ENCODE results near the gene BICC1. TPM values are rescaled to one million over a fixed set of nuclear protein-coding genes. Genes with fewer than 3 reads are reported as not detected.

Gene BICC1
- polyA plus RNA-seq, 3 donors, result 0.02 to 0.24 (median 0.14) TPM

- H3K27me3 ChIP-seq (ENCODE audit: control insufficient read depth in 2 of 2, insufficient read depth in 2 of 2, low read length in 2 of 2), result no peaks in the 10 kb centered on the region
- intact Hi-C loops (cut with micrococcal nuclease), result no loop called here
- DNase-seq, result no peak
- 100% methylated on average over 5 of the region's 7 CpGs for WGBS (ENCODE audit: insufficient coverage)
- no peak for TF ChIP-seq CTCF (IDR thresholded peaks at IDR 0.05)
- no peaks in the 10 kb centered on the region for H3K4me1 Mint-ChIP-seq
- no peak overlapping the region for H3K4me2 ChIP-seq (replicated peaks; ENCODE audit: extremely low read depth, low read length, poor library complexity, severe bottlenecking)
- no peak overlapping the region for H3K9ac ChIP-seq (ENCODE audit: insufficient read depth, low read length, poor library complexity, severe bottlenecking)
- H3K36me3 Mint-ChIP-seq, result no peaks in the 10 kb centered on the region
- no peaks in the 10 kb centered on the region for H4K20me1 ChIP-seq (ENCODE audit: insufficient read depth, low read length)
- H3K79me2 ChIP-seq (ENCODE audit: insufficient read depth, low read length), result no peaks in the 10 kb centered on the region
- peaks cover 0 to 6% (median 0%) of the 10 kb centered on the region in 7 donors for H3K9me3 Mint-ChIP-seq
- no peak overlapping the region for H3K27ac ChIP-seq (ENCODE audit: low read depth in 1 of 2, low read length in 2 of 2)
- no peak overlapping the region for H3K4me3 Mint-ChIP-seq
- no peak overlapping the region for H3K27ac Mint-ChIP-seq
- no peaks in the 10 kb centered on the region for H3K36me3 ChIP-seq (replicated peaks in 1 of 2; ENCODE audit: control insufficient read depth in 1 of 2, insufficient read depth in 2 of 2, low read length in 2 of 2)
- H3K9me3 ChIP-seq (replicated peaks in 1 of 2; ENCODE audit: control insufficient read depth in 1 of 2, insufficient read depth in 1 of 2, low read length in 2 of 2), result peaks cover 0 to 4% of the 10 kb centered on the region in 2 donors
- no peaks in the 10 kb centered on the region for H3K4me1 ChIP-seq (ENCODE audit: control insufficient read depth in 1 of 2, insufficient read depth in 2 of 2, low read length in 2 of 2)
- no peak overlapping the region for H2AFZ ChIP-seq (ENCODE audit: insufficient read depth, low read depth, low read length, poor library complexity, severe bottlenecking)
- no peak overlapping the region for H3K4me3 ChIP-seq (replicated peaks in 1 of 3; ENCODE audit: low read depth in 2 of 3, low read length in 3 of 3)
- H3K27me3 Mint-ChIP-seq (ENCODE audit: low read depth in 3 of 3), result peaks cover 0 to 1% (median 0%) of the 10 kb centered on the region in 3 donors
Observed at GRCh38 chr10:58621379-58622077, 108.9 kb downstream of the BICC1 start.

GRCh38 chr10:58622246-58622645 is 109.6 kb downstream of the BICC1 start:
- Histone ChIP-seq H3K9me3 (replicated peaks in 1 of 2; ENCODE audit: control insufficient read depth in 1 of 2, insufficient read depth in 1 of 2, low read length in 2 of 2) (peaks cover 0 to under 1% of the 10 kb centered on the region in 2 donors), H3K9ac (ENCODE audit: insufficient read depth, low read length, poor library complexity, severe bottlenecking) (no peak overlapping the region), H2AFZ (ENCODE audit: insufficient read depth, low read depth, low read length, poor library complexity, severe bottlenecking) (no peak overlapping the region), H3K4me3 (replicated peaks in 1 of 3; ENCODE audit: low read depth in 2 of 3, low read length in 3 of 3) (no peak overlapping the region), H3K79me2 (ENCODE audit: insufficient read depth, low read length) (no peaks in the 10 kb centered on the region), H3K27ac (ENCODE audit: low read depth in 1 of 2, low read length in 2 of 2) (no peak overlapping the region), H3K4me2 (replicated peaks; ENCODE audit: extremely low read depth, low read length, poor library complexity, severe bottlenecking) (no peak overlapping the region), H3K4me1 (ENCODE audit: control insufficient read depth in 1 of 2, insufficient read depth in 2 of 2, low read length in 2 of 2) (no peaks in the 10 kb centered on the region), H3K36me3 (replicated peaks in 1 of 2; ENCODE audit: control insufficient read depth in 1 of 2, insufficient read depth in 2 of 2, low read length in 2 of 2) (no peaks in the 10 kb centered on the region), H3K27me3 (ENCODE audit: control insufficient read depth in 2 of 2, insufficient read depth in 2 of 2, low read length in 2 of 2) (no peaks in the 10 kb centered on the region), H4K20me1 (ENCODE audit: insufficient read depth, low read length) (no peaks in the 10 kb centered on the region)
- H3K9me3 Mint-ChIP-seq, result peaks cover 0 to 8% (median 3%) of the 10 kb centered on the region in 7 donors
- no peak for TF ChIP-seq CTCF (IDR thresholded peaks at IDR 0.05)
- H3K27me3 Mint-ChIP-seq (ENCODE audit: low read depth in 3 of 3), result peaks cover 0 to 3% (median under 1%) of the 10 kb centered on the region in 3 donors
- no peak overlapping the region for H3K27ac Mint-ChIP-seq
- WGBS (ENCODE audit: insufficient coverage), result no CpG with 5 or more reads among the region's 1 CpG
- intact Hi-C loops (cut with micrococcal nuclease), result no loop called here
- H3K4me1 Mint-ChIP-seq, result peaks cover under 1% of the 10 kb centered on the region
- no peaks in the 10 kb centered on the region for H3K36me3 Mint-ChIP-seq
- DNase-seq, result no peak
- H3K4me3 Mint-ChIP-seq, result no peak overlapping the region
